IMR-90 (cell line): ENCODE measurements around the gene CPD. TPM values are rescaled to one million over a fixed set of nuclear protein-coding genes. Genes with fewer than 3 reads are reported as not detected.

Source experiments
- ATAC-seq: fragments of 200-7000 bp; cut with Tn5 transposase; 2 replicates; pipeline ENCODE4 v1.9.1; 2020; ENCODE audit warnings: low read depth, mild to moderate bottlenecking, moderate library complexity
- BruUV-seq: library from RNA; stranded (reverse); fragments of 400-500 nt; replicated peaks from 2 replicates; lab custom pipeline; 2021; lab: Mats Ljungman, UMichigan
- CTCF ChIA-PET: fragments of 300-600 bp; formaldehyde crosslinking; extraction: SDS; loops from one replicate; lab custom pipeline; 2021; ENCODE audit warnings: antibody characterized with exemption; lab: Yijun Ruan, JAX
- POLR2A ChIA-PET: fragments of 300-600 bp; sonication (Branson Sonifier 250); formaldehyde crosslinking; loops from one replicate; lab custom pipeline; 2022; ENCODE audit warnings: antibody characterized with exemption; ENCODE audit not compliant: unreplicated experiment; lab: Charles Lee
- DNase-seq: peaks from one replicate; pipeline ENCODE4 v3.0.0; 2013
- H2AFZ ChIP-seq: replicated peaks from 2 replicates; pipeline ENCODE3; 2013; ENCODE audit warnings: low read length, mild to moderate bottlenecking; ENCODE audit not compliant: poor library complexity
- H2AK5ac ChIP-seq: 2 replicates; pipeline ENCODE4 v1.6.1; 2013; ENCODE audit warnings: low read depth, low read length, inconsistent platforms
- H2AK9ac ChIP-seq: replicated peaks from 2 replicates; pipeline ENCODE3; 2013; ENCODE audit warnings: mild to moderate bottlenecking, low read depth, low read length, moderate library complexity; ENCODE audit not compliant: poor library complexity
- H2BK120ac ChIP-seq: 2 replicates; pipeline ENCODE4 v1.6.1; 2013; ENCODE audit warnings: low read depth, low read length, inconsistent platforms
- H2BK15ac ChIP-seq: 3 replicates; pipeline ENCODE4 v1.6.1; 2013; ENCODE audit warnings: low read depth, low read length, inconsistent platforms
- H2BK20ac ChIP-seq: 2 replicates; pipeline ENCODE4 v1.6.1; 2013; ENCODE audit warnings: low read depth, mild to moderate bottlenecking, inconsistent platforms, low read length, moderate library complexity
- H2BK5ac ChIP-seq: 2 replicates; pipeline ENCODE4 v1.6.1; 2013; ENCODE audit warnings: mild to moderate bottlenecking, low read depth, low read length, inconsistent platforms; ENCODE audit not compliant: poor library complexity, severe bottlenecking
- H3K14ac ChIP-seq: replicated peaks from 2 replicates; pipeline ENCODE4 v1.6.1; 2013; ENCODE audit warnings: low read depth, low read length, inconsistent platforms
- H3K18ac ChIP-seq: 2 replicates; pipeline ENCODE4 v1.6.1; 2013; ENCODE audit warnings: low read depth, low read length, control low read depth
- H3K23ac ChIP-seq: 2 replicates; pipeline ENCODE4 v1.6.1; 2013; ENCODE audit warnings: low read depth, low read length, inconsistent platforms
- H3K27ac ChIP-seq: 2 replicates; pipeline ENCODE4 v1.5.1; 2013; ENCODE audit warnings: mild to moderate bottlenecking, control low read depth, low read length; ENCODE audit not compliant: insufficient read depth
- H3K27me3 ChIP-seq: 2 replicates; pipeline ENCODE4 v1.6.1; 2013; ENCODE audit warnings: low read length; ENCODE audit not compliant: control insufficient read depth, insufficient read depth
- H3K36me3 ChIP-seq: 2 replicates; pipeline ENCODE4 v1.6.1; 2013; ENCODE audit warnings: low read length, mixed read lengths; ENCODE audit not compliant: control insufficient read depth, insufficient read depth
- H3K4ac ChIP-seq: 2 replicates; pipeline ENCODE4 v1.6.1; 2013; ENCODE audit warnings: low read depth, low read length, inconsistent platforms
- H3K4me1 ChIP-seq: 2 replicates; pipeline ENCODE4 v1.6.1; 2013; ENCODE audit warnings: low read length, mixed read lengths; ENCODE audit not compliant: control insufficient read depth, insufficient read depth
- H3K4me2 ChIP-seq: 2 replicates; pipeline ENCODE4 v1.6.1; 2013; ENCODE audit warnings: low read depth, mild to moderate bottlenecking, control low read depth, low read length, moderate library complexity
- H3K4me3 ChIP-seq: 2 replicates; pipeline ENCODE4 v1.5.1; 2013; ENCODE audit warnings: low read depth, mild to moderate bottlenecking, control low read depth, low read length, moderate library complexity; ENCODE audit not compliant: insufficient read depth
- H3K56ac ChIP-seq: 2 replicates; pipeline ENCODE4 v1.6.1; 2013; ENCODE audit warnings: low read length, inconsistent platforms; ENCODE audit not compliant: insufficient read depth; ENCODE audit errors: extremely low read depth
- H3K79me1 ChIP-seq, 2 experiments: 2 replicates each; pipeline ENCODE4 v1.6.1; 2013; ENCODE audit warnings: low read length in 2 of 2, inconsistent platforms in 1 of 2, low read depth in 1 of 2
- H3K9ac ChIP-seq: 2 replicates; pipeline ENCODE4 v1.6.1; 2013; ENCODE audit warnings: low read depth, low read length, control low read depth
- H3K9me1 ChIP-seq: 2 replicates; pipeline ENCODE4 v1.6.1; 2013; ENCODE audit warnings: low read length, inconsistent platforms; ENCODE audit not compliant: insufficient read depth
- H3K9me3 ChIP-seq: 2 replicates; pipeline ENCODE4 v1.6.1; 2013; ENCODE audit warnings: low read length; ENCODE audit not compliant: control insufficient read depth, insufficient read depth
- H4K20me1 ChIP-seq: 2 replicates; pipeline ENCODE4 v1.6.1; 2013; ENCODE audit warnings: low read length, inconsistent platforms; ENCODE audit not compliant: insufficient read depth
- H4K5ac ChIP-seq: 2 replicates; pipeline ENCODE4 v1.6.1; 2013; ENCODE audit warnings: mild to moderate bottlenecking, low read depth, low read length, control low read depth
- H4K8ac ChIP-seq, 2 experiments: 2 replicates each; pipeline ENCODE4 v1.6.1; 2013; ENCODE audit warnings: low read depth in 2 of 2, low read length in 2 of 2, control low read depth in 1 of 2, inconsistent platforms in 1 of 2
- H4K91ac ChIP-seq: 2 replicates; pipeline ENCODE4 v1.6.1; 2013; ENCODE audit warnings: low read depth, low read length, inconsistent platforms; ENCODE audit not compliant: insufficient read depth
- CEBPB ChIP-seq: IDR thresholded peaks from 2 replicates; pipeline ENCODE4 v1.6.1; 2012; ENCODE audit warnings: low read depth, low read length, improper control_type of control experiment
- CHD1 ChIP-seq: IDR thresholded peaks from 2 replicates; pipeline ENCODE4 v1.6.1; 2012; ENCODE audit warnings: low read depth, low read length, improper control_type of control experiment
- ELK1 ChIP-seq: fragments of 150-350 bp; IDR thresholded peaks from 2 replicates; pipeline ENCODE4 v1.6.1; 2016; ENCODE audit warnings: low read depth, mild to moderate bottlenecking, low read length, moderate library complexity, borderline replicate concordance
- NFE2L2 ChIP-seq: fragments of 150-350 bp; IDR thresholded peaks from 2 replicates; pipeline ENCODE4 v1.6.1; 2016; ENCODE audit warnings: low read depth, mild to moderate bottlenecking, low read length
- RAD21 ChIP-seq: IDR thresholded peaks from 2 replicates; pipeline ENCODE4 v1.6.1; 2012; ENCODE audit warnings: low read length, improper control_type of control experiment
- RCOR1 ChIP-seq: IDR thresholded peaks from 2 replicates; pipeline ENCODE4 v1.6.1; 2012; ENCODE audit warnings: mild to moderate bottlenecking, low read length, improper control_type of control experiment; ENCODE audit not compliant: insufficient replicate concordance
- SMC3 ChIP-seq: fragments of 150-350 bp; IDR thresholded peaks from 2 replicates; pipeline ENCODE4 v1.6.1; 2016; ENCODE audit warnings: low read depth, mild to moderate bottlenecking, antibody characterized with exemption, low read length, moderate library complexity
- WGBS, 2 experiments: methylation state at CpG; one replicate each; pipeline versions ENCODE4 v1.1.5 to v1.1.7; 2013; ENCODE audit warnings: missing lambda C conversion rate in 2 of 2; ENCODE audit not compliant: insufficient read length in 1 of 2; ENCODE audit errors: extremely low coverage in 2 of 2; 5-methylcytosine and 5-hydroxymethylcytosine counted together
- dilution Hi-C: fragments of 300-500 bp; cut with HindIII; formaldehyde crosslinking; loops from one replicate; pipeline ENCODE4 v1.14.3; 2018; ENCODE audit warnings: low sequenced_read_pairs; ENCODE audit not compliant: unreplicated experiment
- in situ Hi-C: fragments of 300-500 bp; cut with MboI; formaldehyde crosslinking; loops from 3 replicates; pipeline ENCODE4 v1.14.3; 2019; ENCODE audit warnings: low sequenced_read_pairs, inconsistent platforms, mixed read lengths
- intact Hi-C: fragments of 100-400 bp; cut with micrococcal nuclease; formaldehyde crosslinking; loops from 2 replicates; pipeline ENCODE4 v1.10.0; 2022
- polyA plus RNA-seq, 3 experiments: library from polyadenylated mRNA; depleted of rRNA; stranded (reverse); fragments of >200 nt; gene quantifications; 2 replicates each; pipeline ENCODE4 v1.2.3, GENCODE V29; 2012; ENCODE audit warnings: low replicate concordance in 1 of 3
- total RNA-seq: library from RNA; depleted of rRNA; stranded (reverse); fragments of >200 nt; gene quantifications from 2 replicates; pipeline ENCODE4 v1.2.3, GENCODE V29; 2012
- TF ChIP-seq, protein P1 (sequence below): fragments of 150-350 bp; IDR thresholded peaks from 2 replicates; pipeline ENCODE4 v1.6.1; 2017; ENCODE audit warnings: mild to moderate bottlenecking, antibody characterized with exemption, low read length, low read depth

Gene CPD
- total and polyA plus RNA-seq, 2 of the 4 experiments (the other 2 are of a cell fraction): 23.4 to 94.5 TPM

GRCh38 chr17:30398328-30399041 is 19.8 kb downstream of the CPD start:
- H2AK5ac ChIP-seq: no peak overlapping the region
- ChIA-PET POLR2A (no interaction called here), CTCF (interaction anchor here (0.9 kb wide), 1 partner anchor 18 kb away, joined by 4 read pairs; no protein-coding TSS in a partner anchor)
- DNase-seq (no peak), ATAC-seq (no peak)
- no peak overlapping the region for H3K27ac ChIP-seq
- no peaks in the 10 kb centered on the region for H3K27me3 ChIP-seq
- 0 out of 2 replicates have a peak, but pooled peaks cover 2% of the 10 kb centered on the region for H3K9me1 ChIP-seq
- H2BK5ac ChIP-seq: no peak overlapping the region
- BruUV-seq: no TSS peak
- dilution Hi-C loops: no loop called here
- intact Hi-C loops: no loop called here
- H3K79me1 ChIP-seq: peaks cover 9 to 11% of the 10 kb centered on the region in 2 experiments; a peak in 2 of 4 replicates
- H2AK9ac ChIP-seq: no peak overlapping the region
- H2BK20ac ChIP-seq: no peak overlapping the region
- H3K9me3 ChIP-seq: no peaks in the 10 kb centered on the region
- H3K18ac ChIP-seq: no peak overlapping the region
- 0 out of 2 replicates have a peak, but pooled peaks cover 1% of the 10 kb centered on the region for H3K4me1 ChIP-seq
- H3K4ac ChIP-seq: no peak overlapping the region
- H3K56ac ChIP-seq: no peak overlapping the region
- H3K14ac ChIP-seq: no peak overlapping the region
- H3K36me3 ChIP-seq: peaks cover 3% of the 10 kb centered on the region; the same call in 1 of the 2 replicates
- H2BK120ac ChIP-seq: no peak overlapping the region
- TF ChIP-seq RAD21: no peak
- TF ChIP-seq, protein P1, sequence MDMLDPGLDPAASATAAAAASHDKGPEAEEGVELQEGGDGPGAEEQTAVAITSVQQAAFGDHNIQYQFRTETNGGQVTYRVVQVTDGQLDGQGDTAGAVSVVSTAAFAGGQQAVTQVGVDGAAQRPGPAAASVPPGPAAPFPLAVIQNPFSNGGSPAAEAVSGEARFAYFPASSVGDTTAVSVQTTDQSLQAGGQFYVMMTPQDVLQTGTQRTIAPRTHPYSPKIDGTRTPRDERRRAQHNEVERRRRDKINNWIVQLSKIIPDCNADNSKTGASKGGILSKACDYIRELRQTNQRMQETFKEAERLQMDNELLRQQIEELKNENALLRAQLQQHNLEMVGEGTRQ: no peak
- no peak for TF ChIP-seq SMC3
- TF ChIP-seq RCOR1: no peak
- TF ChIP-seq CEBPB: no peak
- no peak for TF ChIP-seq NFE2L2
- TF ChIP-seq CHD1: no peak
- TF ChIP-seq ELK1: no peak
- no peak overlapping the region for H2BK15ac ChIP-seq
- H3K4me3 ChIP-seq: no peak overlapping the region
- H4K8ac ChIP-seq: no peak overlapping the region
- H3K9ac ChIP-seq: no peak overlapping the region
- no peak overlapping the region for H3K23ac ChIP-seq
- H3K4me2 ChIP-seq: no peak overlapping the region
- WGBS, 2 experiments: no CpG with 5 or more reads among the region's 1 CpG
- H4K5ac ChIP-seq: no peak overlapping the region
- H2AFZ ChIP-seq: no peak overlapping the region
- H4K20me1 ChIP-seq: no peaks in the 10 kb centered on the region; the same call in 1 of the 2 replicates
- no peak overlapping the region for H4K91ac ChIP-seq
- in situ Hi-C loops: no loop called here
